BE2C (cell line): Measurements from ENCODE around the gene GARIN5A.

Experiments used
- DNase-seq: peaks from one replicate; pipeline ENCODE4 v3.0.0-alpha.2; 2020
- H3K27me3 ChIP-seq: fragments of 250-450 bp; sonication (Bioruptor Pico); 2 replicates; pipeline ENCODE4 v1.5.1; 2020; ENCODE audit warnings: mild to moderate bottlenecking
- H3K36me3 ChIP-seq: fragments of 250-450 bp; sonication (Bioruptor Pico); 2 replicates; pipeline ENCODE4 v1.5.1; 2020; ENCODE audit warnings: mild to moderate bottlenecking
- H3K4me1 ChIP-seq: fragments of 250-450 bp; sonication (Bioruptor Pico); 2 replicates; pipeline ENCODE4 v1.5.1; 2020
- H3K4me3 ChIP-seq: 2 replicates; pipeline ENCODE4 v1.5.1; 2011; ENCODE audit warnings: low read depth, low read length
- H3K9me3 ChIP-seq: fragments of 250-450 bp; sonication (Bioruptor Pico); 2 replicates; pipeline ENCODE4 v1.5.1; 2020
- TF ChIP-seq, protein P1 (sequence below): IDR thresholded peaks from 2 replicates; pipeline ENCODE4 v1.5.1; 2012; ENCODE audit warnings: mild to moderate bottlenecking, low read depth, low read length

Gene GARIN5A

DNA sequence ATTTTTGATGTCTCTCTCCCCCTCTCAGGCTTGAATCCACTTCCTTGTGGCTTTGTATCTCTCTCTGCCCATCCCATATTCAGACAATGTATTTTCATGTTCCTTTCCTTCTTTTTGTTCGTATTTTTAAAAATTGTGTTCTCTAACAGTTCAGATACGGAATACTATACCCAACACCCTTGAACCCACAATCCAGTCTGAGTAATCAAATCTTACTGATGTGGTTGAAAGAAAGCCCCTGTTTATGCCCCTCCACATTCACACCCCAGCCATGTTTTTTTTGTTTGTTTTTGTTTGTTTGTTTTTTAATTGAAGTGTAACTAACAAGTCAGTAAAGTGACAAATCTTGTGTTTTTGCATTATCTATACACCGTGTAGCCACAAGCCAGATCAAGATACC lies 56.5 kb downstream of the GARIN5A start:
- DNase-seq: no peak
- TF ChIP-seq, protein P1, sequence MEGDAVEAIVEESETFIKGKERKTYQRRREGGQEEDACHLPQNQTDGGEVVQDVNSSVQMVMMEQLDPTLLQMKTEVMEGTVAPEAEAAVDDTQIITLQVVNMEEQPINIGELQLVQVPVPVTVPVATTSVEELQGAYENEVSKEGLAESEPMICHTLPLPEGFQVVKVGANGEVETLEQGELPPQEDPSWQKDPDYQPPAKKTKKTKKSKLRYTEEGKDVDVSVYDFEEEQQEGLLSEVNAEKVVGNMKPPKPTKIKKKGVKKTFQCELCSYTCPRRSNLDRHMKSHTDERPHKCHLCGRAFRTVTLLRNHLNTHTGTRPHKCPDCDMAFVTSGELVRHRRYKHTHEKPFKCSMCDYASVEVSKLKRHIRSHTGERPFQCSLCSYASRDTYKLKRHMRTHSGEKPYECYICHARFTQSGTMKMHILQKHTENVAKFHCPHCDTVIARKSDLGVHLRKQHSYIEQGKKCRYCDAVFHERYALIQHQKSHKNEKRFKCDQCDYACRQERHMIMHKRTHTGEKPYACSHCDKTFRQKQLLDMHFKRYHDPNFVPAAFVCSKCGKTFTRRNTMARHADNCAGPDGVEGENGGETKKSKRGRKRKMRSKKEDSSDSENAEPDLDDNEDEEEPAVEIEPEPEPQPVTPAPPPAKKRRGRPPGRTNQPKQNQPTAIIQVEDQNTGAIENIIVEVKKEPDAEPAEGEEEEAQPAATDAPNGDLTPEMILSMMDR: no peak
- Histone ChIP-seq H3K4me1 (no peaks in the 10 kb centered on the region), H3K36me3 (peaks cover 3% of the 10 kb centered on the region; the same call in 1 of the 2 replicates), H3K9me3 (no peaks in the 10 kb centered on the region), H3K4me3 (no peak overlapping the region), H3K27me3 (no peaks in the 10 kb centered on the region)

DNA sequence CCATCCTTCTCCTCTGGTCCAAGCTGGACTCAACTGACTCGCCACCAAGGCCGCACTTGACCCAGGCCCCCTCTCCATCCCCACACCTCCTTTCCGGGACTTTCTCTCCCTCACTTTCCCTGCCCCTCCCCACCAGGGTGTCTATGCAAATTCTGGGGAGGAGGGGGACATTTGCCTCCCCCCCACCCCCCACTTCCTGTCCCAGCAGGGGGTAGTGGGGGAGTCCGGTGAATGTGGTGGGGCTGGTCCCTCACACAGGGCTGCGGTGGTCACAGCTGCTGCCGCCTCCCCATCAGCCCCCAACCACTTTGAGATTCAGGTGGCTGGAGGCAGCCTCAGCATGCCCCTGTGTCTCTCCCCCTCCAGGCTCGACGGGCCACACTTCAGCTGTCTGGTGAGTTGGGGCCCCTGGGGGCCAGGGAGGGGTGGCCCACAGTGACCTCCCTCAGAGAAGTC lies 57.0 kb downstream of the GARIN5A start:
- Histone ChIP-seq H3K9me3 (no peaks in the 10 kb centered on the region), H3K4me1 (no peaks in the 10 kb centered on the region; the same call in 1 of the 2 replicates), H3K36me3 (peaks cover 3% of the 10 kb centered on the region), H3K27me3 (no peaks in the 10 kb centered on the region), H3K4me3 (no peak overlapping the region)
- TF ChIP-seq, protein P1: no peak
- DNase-seq: no peak

DNA sequence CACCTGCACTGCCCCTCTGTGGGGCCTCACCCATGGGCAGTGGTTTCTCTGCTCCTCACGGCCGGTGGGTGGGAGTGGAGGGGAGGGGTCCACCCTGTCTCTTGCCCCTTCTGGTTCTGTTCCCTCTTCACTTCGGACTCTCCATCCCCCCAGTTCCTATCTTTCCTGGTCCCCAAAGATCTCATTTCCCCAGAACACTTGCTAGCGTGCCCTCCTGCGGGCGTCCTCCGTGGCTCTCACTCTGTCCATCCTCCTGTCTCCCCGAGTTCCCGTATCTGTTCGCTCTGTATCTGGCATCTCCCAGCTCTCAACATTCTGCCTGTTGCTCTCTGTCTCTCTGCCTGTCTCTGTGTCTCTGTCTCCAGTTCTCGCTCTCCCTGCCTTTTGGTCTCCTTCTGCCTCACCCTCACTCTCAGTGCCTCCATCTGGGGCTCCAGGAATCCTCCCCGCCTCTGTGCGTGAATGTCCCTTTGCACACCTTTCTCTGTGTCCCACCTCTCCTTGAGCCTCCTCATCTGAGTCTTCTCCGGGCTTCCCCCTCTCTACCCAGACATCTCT lies 57.5 kb downstream of the GARIN5A start:
- Histone ChIP-seq H3K4me1 (no peaks in the 10 kb centered on the region; the same call in 1 of the 2 replicates), H3K27me3 (no peaks in the 10 kb centered on the region), H3K9me3 (no peaks in the 10 kb centered on the region), H3K36me3 (peaks cover 8% of the 10 kb centered on the region), H3K4me3 (no peak overlapping the region)
- DNase-seq: no peak
- TF ChIP-seq, protein P1: no peak

DNA sequence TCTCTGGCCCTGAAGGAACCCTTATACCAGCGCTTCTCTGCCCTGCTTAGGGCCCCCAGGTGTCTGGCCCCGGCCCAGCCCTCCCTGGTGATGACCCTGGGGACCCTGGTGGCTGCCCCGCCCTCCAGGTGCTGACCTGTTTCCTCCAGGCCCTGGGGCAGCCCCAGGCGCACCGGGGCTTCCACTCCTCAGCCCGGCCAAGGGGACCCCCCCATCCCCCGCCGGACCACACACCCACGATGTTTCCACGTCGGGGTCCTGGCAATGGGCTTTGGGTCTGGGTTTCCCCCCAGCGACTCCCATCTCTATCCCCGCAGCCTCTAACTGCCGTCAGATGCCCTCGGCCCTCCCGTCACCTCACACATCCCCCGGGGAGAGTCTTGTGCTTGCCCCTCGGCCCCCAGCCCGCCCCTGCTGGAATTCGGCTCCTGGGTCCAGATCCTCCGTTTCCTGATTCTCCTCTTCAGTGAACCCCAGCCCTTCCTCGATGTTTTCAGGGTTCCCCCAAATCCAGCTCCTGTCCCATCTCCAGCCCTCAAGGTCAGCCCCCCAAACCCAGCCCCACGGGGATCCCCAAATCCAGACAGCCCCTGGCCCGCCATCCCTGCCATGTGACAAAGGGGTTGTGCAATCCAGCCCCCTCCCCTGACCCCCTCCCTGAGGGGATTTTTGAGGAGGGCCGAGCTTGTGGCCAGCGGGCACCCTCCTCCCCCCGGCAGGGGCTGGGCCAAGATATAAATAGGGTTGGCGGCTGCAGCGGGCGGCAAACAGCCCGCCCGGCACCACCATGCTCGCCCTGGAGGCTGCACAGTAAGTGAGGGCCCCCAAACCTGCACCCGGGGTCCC lies 58.2 kb downstream of the GARIN5A start, which contains the start of gene SPIB:
SPIB (plus strand) TSS at position 763 of the 846 bp plus-strand sequence; CDS start at position 788, 25 bp downstream.
- Histone ChIP-seq H3K9me3 (no peaks in the 10 kb centered on the region; the same call in 1 of the 2 replicates), H3K4me3 (no peak within 1 kb of the TSS), H3K4me1 (no peaks in the 10 kb centered on the region; the same call in 1 of the 2 replicates), H3K36me3 (peaks cover 15% of the 10 kb centered on the region), H3K27me3 (no peaks in the 10 kb centered on the region)
- TF ChIP-seq, protein P1: no peak
- DNase-seq: no peak

DNA sequence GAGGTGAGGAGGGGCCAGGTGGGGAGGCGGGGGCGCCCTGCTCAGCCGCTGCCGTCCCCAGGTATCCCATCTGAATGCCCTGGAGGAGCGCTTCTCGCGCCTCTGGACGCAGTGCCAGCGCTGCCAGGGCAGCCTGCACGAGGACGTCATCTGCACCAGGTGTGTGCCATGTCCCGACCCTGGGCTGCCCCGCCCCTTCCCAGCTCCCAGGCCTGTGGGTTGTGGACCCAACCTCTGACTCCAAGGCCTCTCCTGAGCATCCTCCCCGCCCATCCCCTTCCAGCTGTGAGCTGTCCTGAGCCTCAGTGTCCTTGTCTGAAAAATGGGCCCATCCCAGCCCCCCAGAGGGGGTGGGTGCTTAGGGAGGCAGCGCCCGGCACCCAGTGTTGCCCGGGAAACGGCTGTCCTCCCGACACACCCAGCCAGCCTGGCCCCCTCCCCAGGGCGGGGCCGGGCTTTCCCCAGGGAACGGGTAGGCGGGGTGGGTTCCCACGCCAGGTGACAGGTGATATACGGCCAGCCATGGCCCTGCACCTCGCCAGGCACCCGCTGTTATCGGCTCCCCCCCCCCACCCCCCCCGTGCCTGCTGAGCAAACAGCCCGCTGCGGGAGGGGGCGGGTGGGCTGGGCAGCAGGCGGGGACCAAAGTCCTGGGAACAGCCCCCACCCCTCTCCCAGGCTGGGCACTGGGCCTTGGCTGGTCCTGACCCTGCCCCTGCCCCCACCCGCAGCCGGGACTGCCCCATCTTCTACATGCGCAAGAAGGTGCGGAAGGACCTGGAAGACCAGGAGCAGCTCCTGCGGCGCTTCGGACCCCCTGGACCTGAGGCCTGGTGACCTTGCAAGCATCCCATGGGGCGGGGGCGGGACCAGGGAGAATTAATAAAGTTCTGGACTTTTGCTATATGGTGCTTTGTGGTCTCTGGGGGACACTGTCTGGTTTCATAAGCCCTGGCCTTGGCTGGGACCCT lies 59.3 kb downstream of the GARIN5A start:
- Histone ChIP-seq H3K36me3 (peaks cover 22% of the 10 kb centered on the region), H3K27me3 (no peaks in the 10 kb centered on the region), H3K9me3 (no peaks in the 10 kb centered on the region; the same call in 1 of the 2 replicates), H3K4me3 (no peak overlapping the region), H3K4me1 (no peaks in the 10 kb centered on the region; the same call in 1 of the 2 replicates)
- DNase-seq: no peak
- TF ChIP-seq, protein P1: no peak
